Gastroesophageal sphincter (tissue), 3 donors: ENCODE measurements around the gene PSD2.

ENCODE experiments used
- POLR2A ChIP-seq, 2 donors: fragments of 450-650 bp; IDR thresholded peaks; one replicate each; pipeline ENCODE4 v1.6.1; 2017; ENCODE audit warnings: antibody characterized with exemption in 2 of 2, mild to moderate bottlenecking in 2 of 2, moderate library complexity in 1 of 2
- POLR2AphosphoS5 ChIP-seq: sonication (generic); formaldehyde crosslinking; IDR thresholded peaks from one replicate; pipeline ENCODE4 v1.6.1; 2017; ENCODE audit warnings: antibody characterized with exemption
- TF ChIP-seq, protein P1 (sequence below), 4 experiments: fragments of 200-600 bp in 2 of 4; fragments of 450-650 bp in 2 of 4; sonication (generic) in 1 of 4; IDR thresholded peaks; one replicate each; pipeline ENCODE4 v1.5.1; 2017 to 2019; ENCODE audit warnings: antibody characterized with exemption in 4 of 4, mild to moderate bottlenecking in 2 of 4, moderate library complexity in 2 of 4

DNA sequence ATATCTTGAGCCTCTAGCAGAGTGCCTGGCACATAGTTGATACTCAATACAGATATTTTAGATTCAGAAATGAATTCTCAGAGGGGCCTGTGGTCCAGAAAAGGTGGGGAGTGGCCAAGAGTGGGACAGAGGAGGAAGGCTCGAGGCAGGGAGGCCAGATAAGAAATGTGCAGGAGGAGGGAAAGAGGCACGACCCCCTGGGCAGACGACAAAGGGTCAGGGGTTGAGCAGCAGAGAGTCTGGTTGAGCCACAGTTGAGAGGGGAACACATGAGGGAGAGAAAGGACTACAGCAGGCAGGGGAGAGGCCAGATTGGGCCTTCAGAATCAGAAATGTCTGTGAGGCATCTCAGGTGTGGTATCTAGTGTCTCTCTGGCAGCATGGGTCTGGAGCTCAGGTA is 89.1 kb downstream of the PSD2 start:
- TF ChIP-seq, protein P1, sequence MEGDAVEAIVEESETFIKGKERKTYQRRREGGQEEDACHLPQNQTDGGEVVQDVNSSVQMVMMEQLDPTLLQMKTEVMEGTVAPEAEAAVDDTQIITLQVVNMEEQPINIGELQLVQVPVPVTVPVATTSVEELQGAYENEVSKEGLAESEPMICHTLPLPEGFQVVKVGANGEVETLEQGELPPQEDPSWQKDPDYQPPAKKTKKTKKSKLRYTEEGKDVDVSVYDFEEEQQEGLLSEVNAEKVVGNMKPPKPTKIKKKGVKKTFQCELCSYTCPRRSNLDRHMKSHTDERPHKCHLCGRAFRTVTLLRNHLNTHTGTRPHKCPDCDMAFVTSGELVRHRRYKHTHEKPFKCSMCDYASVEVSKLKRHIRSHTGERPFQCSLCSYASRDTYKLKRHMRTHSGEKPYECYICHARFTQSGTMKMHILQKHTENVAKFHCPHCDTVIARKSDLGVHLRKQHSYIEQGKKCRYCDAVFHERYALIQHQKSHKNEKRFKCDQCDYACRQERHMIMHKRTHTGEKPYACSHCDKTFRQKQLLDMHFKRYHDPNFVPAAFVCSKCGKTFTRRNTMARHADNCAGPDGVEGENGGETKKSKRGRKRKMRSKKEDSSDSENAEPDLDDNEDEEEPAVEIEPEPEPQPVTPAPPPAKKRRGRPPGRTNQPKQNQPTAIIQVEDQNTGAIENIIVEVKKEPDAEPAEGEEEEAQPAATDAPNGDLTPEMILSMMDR (IDR thresholded peaks at IDR 0.05) = no peak
- no peak for TF ChIP-seq POLR2AphosphoS5
- no peak for TF ChIP-seq POLR2A (IDR thresholded peaks at IDR 0.05)
